Activated CD4-positive, alpha-beta T cell treated with anti-CD3 and anti-CD28 coated beads for 24 hours (primary cell): ENCODE measurements around the gene TMEM203.

Experiments used
- DNase-seq, 2 donors: peaks; one replicate each; pipeline ENCODE4 v3.0.0-alpha.2; 2020; ENCODE audit warnings: low read depth in 2 of 2

The TMEM203 gene

GRCh38 chr9:137198051-137198901 is 7.2 kb downstream of the TMEM203 start:
- no peak for DNase-seq

- no peak for DNase-seq
Observed at GRCh38 chr9:137195525-137196220, 9.8 kb downstream of the TMEM203 start.

GRCh38 chr9:137194909-137195308 is 10.5 kb downstream of the TMEM203 start:
- no peak for DNase-seq

GRCh38 chr9:137194388-137194787 is 11.1 kb downstream of the TMEM203 start:
- no peak for DNase-seq

- no peak for DNase-seq
Observed at GRCh38 chr9:137193771-137194170, 11.7 kb downstream of the TMEM203 start.

- DNase-seq = no peak
Observed at GRCh38 chr9:137192859-137193258, 12.6 kb downstream of the TMEM203 start.

- no peak for DNase-seq
Observed at GRCh38 chr9:137192448-137192780, 13.0 kb downstream of the TMEM203 start.

- DNase-seq = no peak
Observed at GRCh38 chr9:137191691-137192447, 13.6 kb downstream of the TMEM203 start.

- DNase-seq = no peak
Observed at GRCh38 chr9:137191245-137191644, 14.2 kb downstream of the TMEM203 start.

GRCh38 chr9:137190315-137190856 is 15.1 kb downstream of the TMEM203 start:
- no peak for DNase-seq

- DNase-seq = no peak
Observed at GRCh38 chr9:137189297-137190295, 15.9 kb downstream of the TMEM203 start.

GRCh38 chr9:137188490-137189296 is 16.8 kb downstream of the TMEM203 start, which contains the start of the genes ANAPC2 and SSNA1:
Gene ANAPC2, minus strand, starts transcription at chr9:137188560. Its CDS starts 28 bp downstream, at chr9:137188532.
Gene SSNA1, plus strand, starts transcription at chr9:137188676. Its CDS starts 51 bp downstream, at chr9:137188727.
- DNase-seq = peak; percentile 88 to 90

- no peak for DNase-seq
Observed at GRCh38 chr9:137188086-137188489, 17.4 kb downstream of the TMEM203 start.

GRCh38 chr9:137187386-137187785 is 18.1 kb downstream of the TMEM203 start:
- no peak for DNase-seq

- no peak for DNase-seq
Observed at GRCh38 chr9:137186385-137186784, 19.1 kb downstream of the TMEM203 start.

- DNase-seq = no peak
Observed at GRCh38 chr9:137185921-137186320, 19.5 kb downstream of the TMEM203 start.

- DNase-seq = no peak
Observed at GRCh38 chr9:137184881-137185660, 20.4 kb downstream of the TMEM203 start.

GRCh38 chr9:137183980-137184595 is 21.4 kb downstream of the TMEM203 start:
- DNase-seq = no peak

GRCh38 chr9:137182836-137183235 is 22.6 kb downstream of the TMEM203 start:
- DNase-seq = no peak
